Heart left ventricle (tissue), 13 donors: ENCODE results near the gene KIFC1.

Experiments used
- CTCF ChIP-seq, 12 donors: fragments of 200-600 bp; sonication (generic) in 4 of 12; IDR thresholded peaks; one replicate each; pipeline versions ENCODE4 v1.5.0 to v1.8.0; 2018 to 2022; ENCODE audit warnings: antibody characterized with exemption in 12 of 12, mild to moderate bottlenecking in 5 of 12
- POLR2A ChIP-seq, 2 donors: fragments of 450-650 bp; IDR thresholded peaks; one replicate each; pipeline ENCODE4 v1.6.1; 2017; ENCODE audit warnings: antibody characterized with exemption in 2 of 2, mild to moderate bottlenecking in 2 of 2, moderate library complexity in 2 of 2
- donor health status: ischemic (EF 13 %, LVEDD 7.1; RV severe dilation, severe dysfunction).
- donor health status: DM: no; HTN: yes; CAD: no.
- donor health status: DM: no; HTN: no; CAD: no.
- donor health status: ischemic (EF 25% LVEDD 6.9; RV normal size, moderate dysfunction).
- donor health status: ischemic (EF 25% LVEDD 5.7; RV mildly dilated, moderate dysfunction).
- donor health status: ischemic (EF 35%, LVEDD 5.7; RV mildly dilated, moderate dysfunction).
- donor health status: nonischemic (EF 11% LVEDD 7.7; RV severe dilation, severe dysfunction).
- donor health status: DM: yes; HTN: yes; CAD: no.
- donor health status: PGD.
- donor health status: ischemic (EF 29% LVEDD 5.4; RV normal size, mild dysfunction).
- donor health status: nonischemic (EF 23%, LVEDD 6.1; RV moderate dilation, normal function).

- TF ChIP-seq POLR2A (IDR thresholded peaks at IDR 0.05) (no peak), CTCF (IDR thresholded peaks at IDR 0.05) (no peak)
Measured at GRCh38 chr6:33445119-33445603, 53.5 kb downstream of the KIFC1 start.
